H1 (cell line): ENCODE data around the gene PAX5. TPM values are rescaled to one million over a fixed set of nuclear protein-coding genes. Genes with fewer than 3 reads are reported as not detected.

Source experiments
- CTCF ChIA-PET: fragments of 300-600 bp; sonication (Branson Sonifier 250); formaldehyde crosslinking; loops from one replicate; lab custom pipeline; 2021; ENCODE audit not compliant: partially characterized antibody; lab: Charles Lee
- POLR2A ChIA-PET: fragments of 300-600 bp; sonication (Branson Sonifier 250); formaldehyde crosslinking; loops from one replicate; lab custom pipeline; 2021; ENCODE audit warnings: inconsistent platforms; ENCODE audit not compliant: partially characterized antibody; lab: Charles Lee
- DNase-seq, 2 experiments: peaks; one replicate each; pipeline versions ENCODE4 v3.0.0 to v3.0.0-alpha.2; 2010 to 2022; ENCODE audit warnings: low spot score in 2 of 2, low read depth in 1 of 2, mixed read lengths in 1 of 2
- FAIRE-seq: peaks from 2 replicates; lab custom pipeline; 2011; peaks lifted over from hg19 to GRCh38; lab: Jason Lieb, UNC
- H2AFZ ChIP-seq: 2 replicates; pipeline ENCODE4 v1.8.1; 2012; ENCODE audit warnings: low read length, inconsistent platforms
- H2AK5ac ChIP-seq: 2 replicates; pipeline ENCODE4 v1.6.1; 2013; ENCODE audit warnings: low read depth, low read length
- H2BK120ac ChIP-seq: replicated peaks from 2 replicates; pipeline ENCODE3; 2013; ENCODE audit warnings: low read depth, low read length, inconsistent platforms
- H2BK12ac ChIP-seq: 2 replicates; pipeline ENCODE4 v1.6.1; 2013; ENCODE audit warnings: low read depth, low read length
- H2BK15ac ChIP-seq: 2 replicates; pipeline ENCODE4 v1.6.1; 2013; ENCODE audit warnings: low read length
- H2BK20ac ChIP-seq: 2 replicates; pipeline ENCODE4 v1.6.1; 2013; ENCODE audit warnings: low read length
- H2BK5ac ChIP-seq: 2 replicates; pipeline ENCODE4 v1.6.1; 2013; ENCODE audit warnings: low read depth, low read length
- H3K14ac ChIP-seq: 2 replicates; pipeline ENCODE4 v1.6.1; 2013; ENCODE audit warnings: inconsistent platforms; ENCODE audit not compliant: insufficient read length
- H3K18ac ChIP-seq: 2 replicates; pipeline ENCODE4 v1.6.1; 2013; ENCODE audit warnings: low read length; ENCODE audit errors: extremely low read depth
- H3K23ac ChIP-seq: 2 replicates; pipeline ENCODE4 v1.6.1; 2013; ENCODE audit warnings: inconsistent platforms; ENCODE audit not compliant: insufficient read length
- H3K23me2 ChIP-seq: 2 replicates; pipeline ENCODE4 v1.6.1; 2013; ENCODE audit warnings: low read depth, low read length
- H3K27ac ChIP-seq: 2 replicates; pipeline ENCODE4 v1.6.1; 2011; ENCODE audit warnings: low read depth, low read length, inconsistent platforms
- H3K27me3 ChIP-seq, 4 experiments: replicated peaks in 1 of 4; 1 replicate in 1 of 4; 2 replicates in 3 of 4; pipeline versions ENCODE4 v1.6.1 to v1.8.1; 2011 to 2013; ENCODE audit warnings: low read length in 3 of 4, mild to moderate bottlenecking in 3 of 4, inconsistent platforms in 2 of 4, mixed read lengths in 2 of 4, moderate library complexity in 1 of 4; ENCODE audit not compliant: control insufficient read depth in 3 of 4, insufficient read depth in 3 of 4; ENCODE audit errors: extremely low read depth in 1 of 4
- H3K36me3 ChIP-seq, 4 experiments: 2 replicates each; pipeline versions ENCODE4 v1.6.1 to v1.8.1; 2011 to 2013; ENCODE audit warnings: mild to moderate bottlenecking in 4 of 4, low read length in 3 of 4, moderate library complexity in 2 of 4, control low read depth in 1 of 4, inconsistent platforms in 1 of 4; ENCODE audit not compliant: insufficient read depth in 4 of 4, control insufficient read depth in 2 of 4
- H3K4ac ChIP-seq: replicated peaks from 2 replicates; pipeline ENCODE3; 2013; ENCODE audit warnings: low read length, low read depth, mixed read lengths, inconsistent platforms; ENCODE audit not compliant: insufficient read length
- H3K4me1 ChIP-seq, 4 experiments: replicated peaks in 1 of 4; 1 replicate in 1 of 4; 2 replicates in 3 of 4; pipeline versions ENCODE4 v1.6.1 to v1.8.1; 2011 to 2013; ENCODE audit warnings: low read length in 3 of 4, inconsistent platforms in 2 of 4, mixed read lengths in 1 of 4; ENCODE audit not compliant: insufficient read depth in 4 of 4, control insufficient read depth in 3 of 4
- H3K4me2 ChIP-seq, 2 experiments: 2 replicates each; pipeline versions ENCODE4 v1.6.1 to v1.8.1; 2011 to 2013; ENCODE audit warnings: low read depth in 2 of 2, low read length in 2 of 2, control low read depth in 1 of 2, inconsistent platforms in 1 of 2, mild to moderate bottlenecking in 1 of 2; ENCODE audit not compliant: insufficient read depth in 1 of 2
- H3K4me3 ChIP-seq, 4 experiments: fragments of 200-600, 300-600 bp in 1 of 4; sonication (generic), shearing (Covaris generic), sonication (Bioruptor Twin) in 1 of 4; 2 replicates each; pipeline versions ENCODE4 v1.5.1 to v1.8.1; 2011 to 2016; ENCODE audit warnings: low read length in 4 of 4, low read depth in 3 of 4, control low read depth in 2 of 4, inconsistent platforms in 2 of 4, mild to moderate bottlenecking in 2 of 4, mixed read lengths in 1 of 4, moderate library complexity in 1 of 4; ENCODE audit not compliant: insufficient read depth in 2 of 4; ENCODE audit errors: extremely low read depth in 1 of 4
- H3K56ac ChIP-seq: replicated peaks from 2 replicates; pipeline ENCODE3; 2013; ENCODE audit warnings: low read depth, mild to moderate bottlenecking, mixed read lengths, low read length, inconsistent platforms; ENCODE audit not compliant: insufficient read length
- H3K79me1 ChIP-seq: 2 replicates; pipeline ENCODE4 v1.6.1; 2013; ENCODE audit warnings: low read depth, low read length, control low read depth
- H3K79me2 ChIP-seq, 2 experiments: 2 replicates each; pipeline versions ENCODE4 v1.6.1 to v1.8.1; 2012 to 2013; ENCODE audit warnings: low read length in 2 of 2, mild to moderate bottlenecking in 2 of 2, inconsistent platforms in 1 of 2; ENCODE audit not compliant: insufficient read depth in 2 of 2, control insufficient read depth in 1 of 2
- H3K9ac ChIP-seq, 4 experiments: replicated peaks in 1 of 4; 1 replicate in 1 of 4; 2 replicates in 3 of 4; pipeline versions ENCODE4 v1.6.1 to v1.8.1; 2011 to 2013; ENCODE audit warnings: low read depth in 3 of 4, low read length in 3 of 4, control low read depth in 2 of 4, mild to moderate bottlenecking in 2 of 4, moderate library complexity in 2 of 4, inconsistent platforms in 1 of 4; ENCODE audit errors: extremely low read depth in 1 of 4
- H3K9me3 ChIP-seq, 2 experiments: 2 replicates each; pipeline versions ENCODE4 v1.6.1 to v1.8.1; 2012 to 2013; ENCODE audit warnings: mild to moderate bottlenecking in 2 of 2, moderate library complexity in 2 of 2, control low read depth in 1 of 2, inconsistent platforms in 1 of 2, low read depth in 1 of 2, low read length in 1 of 2, mixed read lengths in 1 of 2; ENCODE audit not compliant: insufficient read depth in 2 of 2
- H4K20me1 ChIP-seq, 2 experiments: replicated peaks in 1 of 2; 2 replicates each; pipeline versions ENCODE3 to v1.8.1; 2011 to 2013; ENCODE audit warnings: inconsistent platforms in 2 of 2, low read length in 2 of 2, mild to moderate bottlenecking in 1 of 2; ENCODE audit not compliant: insufficient read depth in 2 of 2, control insufficient read depth in 1 of 2
- H4K5ac ChIP-seq: 2 replicates; pipeline ENCODE4 v1.6.1; 2013; ENCODE audit warnings: low read length, low read depth, mixed read lengths, inconsistent platforms; ENCODE audit not compliant: insufficient read length
- H4K8ac ChIP-seq: 2 replicates; pipeline ENCODE4 v1.8.0; 2013; ENCODE audit warnings: mild to moderate bottlenecking, moderate library complexity, low read length, inconsistent platforms; ENCODE audit not compliant: insufficient read depth; ENCODE audit errors: extremely low read depth
- H4K91ac ChIP-seq: replicated peaks from 2 replicates; pipeline ENCODE3; 2013; ENCODE audit warnings: low read length, mixed read lengths, inconsistent platforms; ENCODE audit not compliant: insufficient read length
- WGBS, 2 experiments: shearing (Covaris generic) in 1 of 2; methylation state at CpG; one replicate each; pipeline versions ENCODE4 v1.1.6 to v1.1.7; 2013 to 2015; ENCODE audit warnings: low lambda C conversion rate in 2 of 2, mixed read lengths in 2 of 2, inconsistent platforms in 1 of 2, low coverage in 1 of 2, missing lambda C conversion rate in 1 of 2; ENCODE audit not compliant: insufficient replicate concordance in 2 of 2, insufficient coverage in 1 of 2, insufficient read length in 1 of 2; ENCODE audit errors: extremely low coverage in 1 of 2, missing lambda C conversion rate in 1 of 2; 5-methylcytosine and 5-hydroxymethylcytosine counted together
- polyA plus RNA-seq, 7 experiments: library from polyadenylated mRNA; depleted of rRNA in 3 of 7; stranded (reverse) in 5 of 7; unstranded in 2 of 7; fragments of >200 nt in 5 of 7; fragments of 200-250 nt in 2 of 7; gene quantifications; 1 replicate in 5 of 7; 2 replicates in 1 of 7; 4 replicates in 1 of 7; pipeline versions ENCODE4 v1.2.1 to v1.2.3, GENCODE V29; 2011 to 2013; ENCODE audit warnings: missing spikeins in 2 of 7, mixed read lengths in 2 of 7
- total RNA-seq: library from RNA; stranded (reverse); fragmentation: NEBNext Ultra II Directional; extraction: Animal tissue kit (Norgen Biotek cat#: 25700); gene quantifications from 2 replicates; pipeline ENCODE4 v1.2.1, GENCODE V29; 2021

PAX5 gene
- total and polyA plus RNA-seq, 2 of the 8 experiments (the other 6 are each of a cell fraction or from before 2014, with no cell fraction given), result 0.29 to 0.43 TPM

DNA sequence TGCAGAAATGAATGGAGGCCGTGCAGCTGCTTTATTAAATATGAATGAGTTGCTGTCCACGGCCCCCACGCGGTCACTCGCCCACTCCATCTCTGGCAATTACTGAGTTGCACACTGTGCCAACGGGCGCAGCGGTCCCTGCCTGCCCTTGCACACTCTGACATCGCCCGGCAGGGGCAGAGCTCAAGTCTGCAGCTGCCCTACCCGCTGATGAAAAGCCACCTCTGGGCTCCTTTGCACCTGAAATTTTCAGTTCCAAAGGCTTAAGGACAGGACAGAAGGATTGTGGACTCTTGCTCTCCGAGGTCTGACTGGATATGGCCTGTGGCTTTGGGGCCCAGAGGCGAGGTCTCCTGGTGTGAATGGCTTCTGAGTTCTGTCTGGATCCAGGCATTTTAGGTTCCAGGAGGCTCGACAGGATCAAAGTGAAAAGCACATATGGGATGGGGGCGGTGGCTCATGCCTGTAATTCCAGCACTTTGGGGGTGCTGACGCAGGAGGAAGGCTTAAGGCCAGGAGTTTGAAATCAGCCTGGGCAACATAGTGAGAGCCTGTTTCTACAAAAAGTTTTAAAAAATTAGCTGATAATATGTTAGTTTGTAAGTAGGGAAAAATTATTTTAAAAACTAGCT is 201.8 kb downstream of the PAX5 start:
- WGBS, 2 experiments, result 82% methylated on average over 16 of the region's 16 CpGs; no CpG with 5 or more reads in 1 of the 2 experiments
- H3K4me1 ChIP-seq, result peaks cover 0 to 12% (median under 1%) of the 10 kb centered on the region in 4 experiments; a peak in 2 of 7 replicates
- H2BK15ac ChIP-seq, result no peak overlapping the region; the same call in 1 of the 2 replicates
- H3K79me2 ChIP-seq, result no peaks in the 10 kb centered on the region
- no peak overlapping the region for H2BK20ac ChIP-seq
- H3K4me3 ChIP-seq, result no peak overlapping the region
- no peaks in the 10 kb centered on the region for H3K27me3 ChIP-seq
- H2BK12ac ChIP-seq, result no peak overlapping the region
- H3K56ac ChIP-seq, result no peak overlapping the region
- H3K14ac ChIP-seq, result no peak overlapping the region
- no peak overlapping the region for H2AFZ ChIP-seq
- H3K23me2 ChIP-seq, result no peaks in the 10 kb centered on the region; the same call in 1 of the 2 replicates
- H4K91ac ChIP-seq, result no peak overlapping the region
- no peak overlapping the region for H2AK5ac ChIP-seq
- H3K4me2 ChIP-seq, result no peak overlapping the region
- no peaks in the 10 kb centered on the region for H3K9me3 ChIP-seq
- H3K27ac ChIP-seq, result no peak overlapping the region
- H3K23ac ChIP-seq, result no peak overlapping the region
- no peak overlapping the region for H2BK120ac ChIP-seq
- H4K8ac ChIP-seq, result no peak overlapping the region
- DNase-seq (no peak), FAIRE-seq (no peak)
- no peak overlapping the region for H3K18ac ChIP-seq
- ChIA-PET POLR2A (no interaction called here), CTCF (interaction anchor here (0.5 to 2.4 kb wide), 12 partner anchors 10 to 52 kb away, joined by 3 to 12 read pairs (median 3); no protein-coding TSS in a partner anchor)
- no peaks in the 10 kb centered on the region for H3K79me1 ChIP-seq
- H2BK5ac ChIP-seq, result no peak overlapping the region; the same call in 1 of the 2 replicates
- H4K20me1 ChIP-seq, result no peaks in the 10 kb centered on the region
- H3K9ac ChIP-seq, result no peak overlapping the region
- no peak overlapping the region for H3K4ac ChIP-seq
- no peak overlapping the region for H4K5ac ChIP-seq
- no peaks in the 10 kb centered on the region for H3K36me3 ChIP-seq
